ENCODE measurements around the gene DQX1.
"Not testable (repeated sequence)": the region's sequence is repeated elsewhere in the genome, so short reads cannot be mapped to it uniquely, and the experiment has no call there.

Gene DQX1

DNA sequence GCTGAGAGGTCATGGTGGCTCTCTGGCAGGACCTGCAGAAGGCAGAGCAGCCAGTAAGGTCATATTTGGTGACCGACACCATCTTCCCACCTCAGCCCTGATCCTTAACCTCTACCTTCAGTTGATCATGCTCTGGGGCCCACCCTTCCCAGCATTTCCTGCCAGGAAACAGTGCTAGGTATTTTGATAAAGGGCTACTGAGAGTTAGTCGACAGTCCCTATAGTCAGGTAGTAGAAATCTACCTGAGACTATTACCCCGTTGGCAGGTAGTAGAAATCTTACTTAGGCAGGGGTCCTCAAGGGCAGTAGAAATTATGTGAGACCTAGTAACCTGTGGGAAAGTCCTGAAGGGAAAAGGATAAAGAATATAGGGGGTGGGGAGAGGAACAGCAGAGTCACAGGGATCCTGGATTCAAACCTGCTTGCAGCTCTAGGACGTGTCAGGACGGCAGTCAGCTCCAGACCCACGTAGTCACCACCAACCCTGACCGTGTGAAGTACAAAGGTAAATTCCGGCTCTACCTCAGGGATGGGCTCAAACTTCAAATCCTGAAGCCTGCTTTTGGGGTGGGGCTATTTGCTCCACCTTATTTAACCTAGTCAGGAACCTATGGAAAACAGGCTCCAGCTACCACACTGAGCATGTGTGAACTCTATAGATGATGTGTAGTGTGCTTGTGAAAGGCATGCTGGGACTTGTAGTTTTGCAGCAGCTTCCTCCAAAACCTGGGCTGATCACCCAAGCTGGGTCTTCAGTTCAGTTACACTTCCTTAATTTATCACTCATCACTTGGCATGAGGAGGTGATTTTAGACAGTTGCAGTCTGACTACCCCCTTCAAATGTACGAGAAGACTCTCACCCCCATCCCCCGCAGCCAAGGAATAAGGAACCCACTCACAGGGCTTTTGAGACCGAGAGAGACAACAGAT lies at the start of gene DQX1:
Gene DQX1 (minus strand): TSS at position 515 of the 932 bp plus-strand sequence. CDS start 502 bp downstream, at position 13.
- no peak for DNase-seq (ENCODE audit: low read depth in 3 of 3, low spot score in 1 of 3)

GRCh38 chr2:74575320-74575719 lies 49.3 kb upstream of the DQX1 start:
- DNase-seq (ENCODE audit: low read depth in 3 of 3, low spot score in 1 of 3): no peak

- DNase-seq (ENCODE audit: low read depth in 3 of 3, low spot score in 1 of 3): no peak
Measured at GRCh38 chr2:74573747-74574562, 47.9 kb upstream of the DQX1 start.

- no peak for DNase-seq (ENCODE audit: low read depth in 3 of 3, low spot score in 1 of 3)
Measured at GRCh38 chr2:74572178-74572925, 46.3 kb upstream of the DQX1 start.

DNA sequence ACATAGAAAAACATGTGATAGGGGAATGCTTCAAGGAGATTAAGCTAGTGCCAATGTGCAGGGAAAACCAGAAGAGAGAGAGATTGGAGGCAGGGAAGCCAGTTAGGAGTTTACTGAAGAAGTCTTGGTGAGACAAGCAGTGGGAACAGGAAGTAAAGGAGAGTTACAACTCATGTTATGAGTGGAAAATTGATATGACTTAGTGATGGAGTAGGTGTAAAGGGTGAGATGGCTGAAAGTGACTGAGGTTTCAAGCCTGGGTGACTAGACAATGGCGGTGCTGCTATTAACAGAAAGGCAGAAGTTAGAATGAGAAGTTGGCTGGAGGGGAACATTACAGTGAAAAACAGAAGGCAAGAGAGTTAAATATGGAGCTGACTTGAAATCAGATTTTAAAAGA lies 45.0 kb upstream of the DQX1 start:
- DNase-seq (ENCODE audit: low read depth in 3 of 3, low spot score in 1 of 3): no peak

DNA sequence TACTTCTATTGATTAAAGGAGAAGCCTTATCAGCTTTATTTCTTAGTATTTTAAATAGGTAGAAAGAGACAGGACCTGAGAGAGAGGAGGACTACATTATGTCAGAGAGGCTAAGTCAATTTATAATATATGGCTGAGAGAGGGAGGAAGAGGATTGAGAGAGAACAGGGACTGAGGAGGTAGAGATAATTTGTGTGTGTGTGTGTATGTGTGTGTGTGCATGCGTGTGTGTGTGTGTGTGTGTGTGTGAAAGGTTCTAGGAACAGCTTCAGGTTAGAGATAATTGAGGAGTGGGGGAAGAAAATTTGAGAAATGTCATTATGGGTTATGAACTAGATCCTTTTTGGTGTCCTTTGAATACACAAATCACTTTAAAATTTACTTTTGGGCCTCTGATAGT lies 43.7 kb upstream of the DQX1 start:
- DNase-seq (ENCODE audit: low read depth in 3 of 3, low spot score in 1 of 3): no peak

GRCh38 chr2:74567881-74568280 lies 41.9 kb upstream of the DQX1 start:
- no peak for DNase-seq (ENCODE audit: low read depth in 3 of 3, low spot score in 1 of 3)

GRCh38 chr2:74566754-74567085 lies 40.7 kb upstream of the DQX1 start:
- no peak for DNase-seq (ENCODE audit: low read depth in 3 of 3, low spot score in 1 of 3)

DNA sequence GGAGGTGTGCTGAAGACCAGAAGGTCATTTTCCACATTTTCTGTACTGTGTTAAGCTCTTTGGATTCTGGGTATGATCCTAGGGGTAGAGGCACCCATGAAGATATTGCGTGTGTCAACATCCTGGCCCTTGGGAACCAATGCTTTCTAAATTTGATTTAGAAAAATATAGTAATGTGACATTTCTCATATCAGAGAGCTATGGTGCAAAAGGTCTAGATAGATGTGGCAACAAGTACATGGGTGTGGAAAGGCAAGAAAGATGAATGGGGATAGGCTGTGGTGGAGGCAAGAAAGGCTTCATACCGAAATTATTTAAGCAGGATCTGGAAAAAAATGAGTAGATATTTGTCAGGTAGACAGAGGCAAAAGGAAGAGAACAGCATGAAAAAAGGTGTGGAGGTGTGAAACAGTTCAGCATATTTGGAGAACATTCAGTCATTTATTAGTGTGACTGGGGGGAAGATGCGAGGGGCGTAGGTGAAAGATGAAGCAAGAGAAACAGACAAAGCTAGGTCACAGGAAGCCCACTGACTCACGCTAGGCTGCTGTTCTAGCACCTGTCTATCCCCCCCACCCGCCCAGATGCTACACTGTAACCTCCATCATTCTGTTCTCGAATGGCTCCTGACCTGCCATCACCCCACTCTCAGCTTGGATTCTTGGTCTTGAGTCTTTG lies 40.2 kb upstream of the DQX1 start:
- DNase-seq (ENCODE audit: low read depth in 3 of 3, low spot score in 1 of 3): no peak

DNA sequence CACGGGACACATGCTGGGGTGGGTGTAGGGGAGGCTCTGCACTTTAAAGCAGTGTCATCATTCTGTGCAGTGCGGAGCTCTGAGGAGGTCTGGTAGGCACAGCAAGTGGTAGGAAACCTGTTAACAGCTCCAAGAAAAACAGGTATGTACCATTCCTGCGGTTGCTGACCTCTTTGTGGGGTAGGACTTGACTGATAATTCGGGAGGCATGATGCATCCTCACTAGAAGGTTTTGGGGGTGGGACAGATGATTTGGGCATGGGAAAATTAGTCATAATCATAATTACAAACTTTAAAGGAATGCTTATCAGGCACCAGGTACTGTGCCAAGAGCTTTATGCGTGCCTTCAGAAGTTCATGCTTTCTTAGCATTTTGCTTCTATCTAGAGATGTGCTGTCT lies 38.2 kb upstream of the DQX1 start:
- DNase-seq (ENCODE audit: low read depth in 3 of 3, low spot score in 1 of 3): no peak

DNA sequence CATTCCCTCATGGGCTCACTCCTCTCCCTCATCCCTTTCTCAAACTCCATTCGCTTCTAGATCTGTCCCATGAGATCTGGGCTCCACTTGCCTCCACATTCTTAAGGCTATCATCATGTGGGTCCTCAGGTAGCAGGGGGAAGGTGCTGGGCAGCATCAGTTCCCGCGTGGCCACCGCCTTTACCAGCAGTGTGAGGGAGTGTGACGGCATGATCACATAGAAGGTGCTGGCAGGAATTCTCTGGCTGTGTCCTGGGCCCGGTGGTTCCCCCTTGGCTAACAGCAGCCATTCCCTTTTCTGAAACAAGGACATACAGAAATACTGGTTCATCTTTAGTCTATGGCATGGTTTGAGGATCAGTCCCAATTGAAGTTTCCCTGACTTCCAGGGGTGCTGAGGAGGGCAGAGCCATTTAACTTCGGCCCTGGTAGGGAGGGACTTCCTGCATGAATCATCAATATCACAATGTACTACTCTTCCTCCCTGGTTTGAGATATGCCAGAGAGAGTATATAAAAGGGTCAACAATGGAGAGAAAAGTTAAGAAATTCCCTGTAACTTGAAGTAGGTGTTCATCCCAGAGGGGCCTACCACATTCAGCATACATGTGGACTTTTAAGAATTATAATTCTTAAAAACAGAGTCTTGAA lies 36.2 kb upstream of the DQX1 start:
- no peak for DNase-seq (ENCODE audit: low read depth in 3 of 3, low spot score in 1 of 3)

- not testable (repeated sequence) for DNase-seq (ENCODE audit: low read depth in 3 of 3, low spot score in 1 of 3)
Measured at GRCh38 chr2:74561022-74561421, 35.0 kb upstream of the DQX1 start.

DNA sequence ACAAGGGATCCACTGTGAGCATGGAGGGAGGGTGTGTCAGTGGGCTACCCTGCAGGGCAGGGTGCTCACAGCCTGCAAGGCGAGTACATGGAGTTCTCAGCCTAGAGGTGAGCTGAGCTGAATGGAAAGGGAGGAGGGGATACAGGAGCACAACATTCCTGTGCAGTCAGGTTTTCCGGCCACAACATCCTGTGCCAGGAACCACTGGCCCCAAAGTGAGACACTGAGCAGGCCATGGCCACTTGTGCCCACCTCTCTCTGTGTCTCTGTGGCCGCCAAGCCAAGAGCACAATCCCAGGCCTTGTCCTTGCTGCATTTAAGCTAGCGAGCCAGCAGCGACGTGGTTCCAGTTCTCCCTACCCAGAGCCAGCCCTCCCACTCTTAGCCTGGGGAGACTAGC lies 34.6 kb upstream of the DQX1 start:
- no peak for DNase-seq (ENCODE audit: low read depth in 3 of 3, low spot score in 1 of 3)

DNA sequence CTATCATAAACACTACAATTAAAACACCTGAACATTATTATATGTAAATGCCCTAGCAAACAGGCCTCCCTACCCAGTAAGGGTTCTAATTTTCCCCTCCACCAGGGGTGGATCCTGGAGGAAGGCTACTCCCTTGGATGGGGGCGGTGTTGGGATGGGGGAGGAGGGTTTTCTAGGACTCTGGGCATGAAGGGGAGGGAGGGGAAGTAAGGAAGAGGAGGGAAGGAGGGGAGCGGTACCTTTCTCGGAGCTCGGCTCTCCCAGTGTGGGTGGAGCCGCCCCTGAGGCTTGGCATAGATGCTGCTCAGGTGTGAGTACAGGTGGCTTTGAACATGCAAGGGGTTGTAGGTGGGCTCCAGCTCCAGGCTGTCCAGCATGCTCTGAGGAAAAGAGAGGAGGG lies 33.9 kb upstream of the DQX1 start:
- no peak for DNase-seq (ENCODE audit: low read depth in 3 of 3, low spot score in 1 of 3)

DNA sequence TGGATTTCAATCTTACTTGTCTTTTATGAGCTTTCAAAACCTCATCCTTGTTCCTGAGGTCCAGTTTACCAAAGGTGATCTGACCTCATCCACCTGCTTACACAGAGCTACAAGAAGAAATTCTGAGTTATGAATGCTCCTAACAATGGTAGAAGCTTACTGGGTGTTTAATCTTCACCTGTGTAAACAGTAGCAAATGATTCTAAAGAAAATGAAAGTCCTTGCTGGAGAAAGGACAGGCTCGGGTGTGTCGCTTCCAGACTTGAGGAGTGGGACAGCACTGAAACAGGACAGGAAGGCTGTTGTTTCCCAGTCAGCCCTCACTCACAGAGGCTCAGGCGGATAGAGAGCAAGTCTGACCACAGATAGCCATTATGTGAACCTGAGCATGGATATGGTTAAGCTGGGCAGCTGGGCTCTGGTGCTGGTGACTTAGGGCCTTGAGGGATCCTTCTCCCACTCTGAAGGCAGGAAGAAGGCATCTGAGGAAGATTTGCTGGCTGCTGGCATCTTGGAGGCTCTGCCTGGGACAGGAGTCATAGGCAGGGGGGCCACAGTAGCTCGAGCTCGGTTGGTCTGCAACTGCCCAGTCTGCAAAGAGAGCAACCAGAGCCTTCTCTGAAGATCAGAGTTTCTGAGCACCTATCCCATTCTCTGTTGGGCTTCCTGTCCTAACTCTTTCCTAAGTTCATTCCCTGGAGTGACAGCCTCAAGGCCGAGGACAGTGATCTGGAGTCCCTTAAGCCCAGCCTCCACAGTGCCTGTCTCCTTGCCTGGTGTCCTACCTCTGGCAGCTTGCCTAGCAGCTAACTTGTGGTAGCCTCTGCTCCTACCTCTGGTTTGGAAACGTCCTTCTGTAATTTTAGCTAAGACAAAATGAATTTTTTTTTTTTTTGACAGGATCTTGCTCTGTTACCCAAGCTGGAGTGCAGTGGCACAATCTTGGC lies 32.5 kb upstream of the DQX1 start:
- no peak for DNase-seq (ENCODE audit: low read depth in 3 of 3, low spot score in 1 of 3)

- DNase-seq (ENCODE audit: low read depth in 3 of 3, low spot score in 1 of 3): no peak
Measured at GRCh38 chr2:74556831-74557370, 30.9 kb upstream of the DQX1 start.

DNA sequence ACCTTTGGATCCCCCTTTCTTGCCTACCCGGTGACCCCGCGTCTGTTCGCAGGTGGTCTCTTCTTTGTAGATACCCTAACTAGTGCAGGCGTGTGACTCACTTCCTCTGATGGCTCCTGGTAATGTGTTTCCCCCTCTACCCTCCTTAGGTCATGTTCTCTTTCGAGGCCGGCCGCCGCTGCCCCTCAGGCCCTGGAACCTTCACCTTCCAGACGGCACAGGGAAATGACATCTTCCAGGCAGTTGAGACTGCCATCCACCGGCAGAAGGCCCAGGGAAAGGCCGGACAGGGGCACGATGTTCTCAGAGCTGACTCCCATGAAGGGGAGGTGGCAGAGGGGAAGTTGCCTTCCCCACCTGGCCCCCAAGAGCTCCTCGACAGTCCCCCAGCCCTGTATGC lies 30.1 kb upstream of the DQX1 start:
- DNase-seq (ENCODE audit: low read depth in 3 of 3, low spot score in 1 of 3): no peak

DNA sequence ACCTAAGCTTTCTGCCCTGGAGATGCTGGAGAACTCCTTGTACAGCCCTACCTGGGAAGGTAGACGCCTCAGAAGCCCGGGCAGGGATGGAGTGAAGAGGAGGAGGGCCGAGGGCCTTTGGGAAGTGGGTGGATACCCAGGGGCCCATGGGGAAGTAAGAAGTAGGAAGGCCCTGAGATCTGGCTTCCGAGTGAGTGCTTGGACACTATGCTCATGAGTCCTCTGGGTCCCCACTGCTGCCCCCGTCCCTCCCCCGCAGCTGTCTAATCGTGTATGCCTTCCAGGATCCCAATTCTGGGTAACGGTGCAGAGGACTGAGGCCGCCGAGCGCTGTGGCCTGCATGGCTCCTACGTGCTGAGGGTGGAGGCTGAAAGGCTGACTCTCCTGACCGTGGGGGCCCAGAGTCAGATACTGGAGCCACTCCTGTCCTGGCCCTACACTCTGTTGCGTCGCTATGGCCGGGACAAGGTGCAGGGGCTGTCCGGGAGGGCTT lies 29.6 kb upstream of the DQX1 start:
- no peak for DNase-seq (ENCODE audit: low read depth in 3 of 3, low spot score in 1 of 3)

All from stimulated activated CD4-positive, alpha-beta T cell treated with anti-CD3 and anti-CD28 coated beads, TNF-alpha, amount 100 ng/mL, for 1 hour (primary cell).